Mesothelial cell of epicardium (in vitro differentiated cells): Measurements from ENCODE around the gene MPHOSPH6. TPM values are rescaled to one million over a fixed set of nuclear protein-coding genes. Genes with fewer than 3 reads are reported as not detected.
A peak's percentile ranks its signal among the peaks of the same experiment; 100 is the strongest.

ENCODE experiments used
- DNase-seq, 2 experiments: peaks; one replicate each; pipeline ENCODE4 v3.0.0; 2021; ENCODE audit warnings: low spot score in 2 of 2; ENCODE audit not compliant: unreplicated experiment in 2 of 2
- H3K27ac Mint-ChIP-seq: 2 replicates; pipeline ENCODE4 v1.8.0; 2021; ENCODE audit warnings: mixed read lengths
- H3K27me3 Mint-ChIP-seq: 2 replicates; pipeline ENCODE4 v1.8.0; 2021; ENCODE audit warnings: low read depth, mixed read lengths
- H3K36me3 Mint-ChIP-seq: 2 replicates; pipeline ENCODE4 v1.8.0; 2021; ENCODE audit warnings: mixed read lengths
- H3K4me1 Mint-ChIP-seq: 2 replicates; pipeline ENCODE4 v1.8.0; 2021; ENCODE audit warnings: mixed read lengths
- H3K4me3 Mint-ChIP-seq: 2 replicates; pipeline ENCODE4 v1.8.0; 2021; ENCODE audit warnings: mild to moderate bottlenecking, moderate library complexity, mixed read lengths
- H3K9me3 Mint-ChIP-seq: 2 replicates; pipeline ENCODE4 v1.8.0; 2021; ENCODE audit warnings: mixed read lengths
- CTCF ChIP-seq: fragments of 200-600 bp; sonication (generic); IDR thresholded peaks from one replicate; pipeline ENCODE4 v1.5.0; 2021; ENCODE audit warnings: antibody characterized with exemption; ENCODE audit not compliant: unreplicated experiment
- total RNA-seq: library from RNA; stranded (reverse); gene quantifications from 3 replicates; pipeline ENCODE4 v1.2.1, GENCODE V29; 2021

MPHOSPH6 gene
- total RNA-seq, 1 donor from 2014 or later = 34.8 TPM

GRCh38 chr16:82175627-82176026, 5.6 kb upstream of the MPHOSPH6 start:
- DNase-seq = no peak
- no peaks in the 10 kb centered on the region for H3K4me1 Mint-ChIP-seq
- no peaks in the 10 kb centered on the region for H3K36me3 Mint-ChIP-seq
- H3K27me3 Mint-ChIP-seq = peaks cover 83% of the 10 kb centered on the region
- no peaks in the 10 kb centered on the region for H3K9me3 Mint-ChIP-seq
- no peak for TF ChIP-seq CTCF
- H3K4me3 Mint-ChIP-seq = no peak overlapping the region
- H3K27ac Mint-ChIP-seq = no peak overlapping the region

- Mint-ChIP-seq H3K4me3 (no peak overlapping the region), H3K36me3 (peaks cover 44% of the 10 kb centered on the region), H3K27ac (no peak overlapping the region), H3K4me1 (peaks cover 12% of the 10 kb centered on the region), H3K27me3 (peaks cover 21% of the 10 kb centered on the region), H3K9me3 (peaks cover 15% of the 10 kb centered on the region)
- TF ChIP-seq CTCF = no peak
- DNase-seq = no peak
These were observed 2.4 kb downstream of the MPHOSPH6 start for GRCh38 chr16:82167670-82168069.

- no peak for TF ChIP-seq CTCF
- no peaks in the 10 kb centered on the region for H3K27me3 Mint-ChIP-seq
- H3K4me1 Mint-ChIP-seq = peaks cover 7% of the 10 kb centered on the region
- no peak for DNase-seq
- H3K9me3 Mint-ChIP-seq = peaks cover under 1% of the 10 kb centered on the region
- H3K27ac Mint-ChIP-seq = no peak overlapping the region
- H3K4me3 Mint-ChIP-seq = no peak overlapping the region
- peaks cover 53% of the 10 kb centered on the region for H3K36me3 Mint-ChIP-seq
These were observed 9.8 kb downstream of the MPHOSPH6 start for GRCh38 chr16:82160226-82160625.

GRCh38 chr16:82157836-82158235, 12.2 kb downstream of the MPHOSPH6 start:
- Mint-ChIP-seq H3K27me3 (no peaks in the 10 kb centered on the region), H3K9me3 (peaks cover 10% of the 10 kb centered on the region), H3K36me3 (peaks cover 59% of the 10 kb centered on the region), H3K4me3 (no peak overlapping the region), H3K4me1 (peaks cover 11% of the 10 kb centered on the region), H3K27ac (no peak overlapping the region)
- TF ChIP-seq CTCF = no peak
- no peak for DNase-seq

GRCh38 chr16:82157534-82157812, 12.6 kb downstream of the MPHOSPH6 start:
- Mint-ChIP-seq H3K36me3 (peaks cover 60% of the 10 kb centered on the region), H3K27ac (peak overlapping the region; percentile 26), H3K4me3 (no peak overlapping the region), H3K4me1 (peaks cover 12% of the 10 kb centered on the region), H3K9me3 (peaks cover 10% of the 10 kb centered on the region), H3K27me3 (no peaks in the 10 kb centered on the region)
- DNase-seq = no peak
- TF ChIP-seq CTCF = no peak
